ENCODE data around the gene CTDSPL.
A peak's percentile ranks its signal among the peaks of the same experiment; 100 is the strongest.

CTDSPL gene

DNA sequence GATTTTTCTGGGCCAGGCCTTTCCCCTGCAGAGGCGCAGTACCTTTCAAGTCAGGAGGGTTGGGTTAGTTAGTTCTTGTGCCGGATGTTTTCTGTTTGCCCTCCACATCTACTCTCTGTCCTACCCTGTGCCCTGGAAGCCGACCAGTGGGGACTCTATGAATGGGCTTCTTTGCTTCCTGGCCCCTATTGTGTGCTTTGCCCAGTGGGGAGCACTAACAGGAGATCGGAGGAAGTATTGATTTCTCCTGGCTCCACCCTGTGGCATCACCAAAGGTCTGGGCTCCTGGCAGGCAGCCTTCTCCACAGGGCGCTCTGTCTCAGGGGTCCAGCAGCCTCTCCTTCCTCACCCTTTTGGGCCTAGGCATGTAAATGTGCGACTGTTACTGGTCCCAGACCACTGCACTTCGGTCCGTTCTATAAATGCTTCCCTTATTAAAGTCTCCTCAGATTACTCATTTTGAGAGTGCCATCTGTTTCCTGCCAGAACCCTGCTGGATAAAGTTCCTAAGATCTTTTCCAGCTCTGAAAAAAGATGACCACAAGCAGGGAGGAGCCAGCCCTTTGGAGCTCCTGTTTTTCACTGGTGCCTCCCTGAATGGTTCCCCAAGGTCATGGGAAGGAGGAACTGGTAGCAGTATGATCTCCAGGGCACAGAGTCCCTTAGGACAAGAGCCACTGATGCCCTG is 44.5 kb downstream of the CTDSPL start:
- Mint-ChIP-seq H3K4me3 (peak overlapping the region; percentile 20), H3K27me3 (no peaks in the 10 kb centered on the region), H3K27ac (peak overlapping the region; percentile 88), H3K36me3 (ENCODE audit: low read depth) (no peaks in the 10 kb centered on the region), H3K9me3 (no peaks in the 10 kb centered on the region), H3K4me1 (ENCODE audit: low read depth) (peaks cover 74% of the 10 kb centered on the region)
- intact Hi-C loops (cut with micrococcal nuclease): no loop called here

DNA sequence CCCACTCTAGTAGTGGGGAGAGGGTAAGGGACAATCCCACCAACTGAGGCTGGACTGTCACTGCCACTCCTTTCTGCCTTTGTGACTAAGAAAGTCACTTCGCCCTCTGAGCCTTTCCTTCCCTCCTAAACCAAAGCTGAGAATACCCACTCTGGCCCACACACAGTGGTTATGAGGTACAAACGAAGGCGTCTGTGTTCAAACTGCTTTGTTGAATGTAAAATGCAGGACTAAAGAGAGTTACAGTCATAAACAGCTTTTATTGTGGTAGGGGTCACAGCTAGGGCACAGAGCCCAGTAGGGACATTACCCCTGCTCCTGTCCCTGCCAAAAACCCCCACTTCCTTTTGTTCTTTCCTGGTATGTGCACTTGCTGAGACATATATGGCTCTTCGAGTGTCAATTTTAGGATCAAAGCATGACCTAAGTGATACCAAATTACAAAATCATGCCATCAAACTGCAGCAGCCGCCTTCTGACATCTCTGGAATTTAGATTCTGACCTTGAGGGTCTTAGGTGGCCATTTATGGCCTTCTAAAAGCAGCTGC is 45.1 kb downstream of the CTDSPL start:
- intact Hi-C loops (cut with micrococcal nuclease): no loop called here
- Mint-ChIP-seq H3K27ac (peak overlapping the region; percentile 88), H3K27me3 (no peaks in the 10 kb centered on the region), H3K36me3 (ENCODE audit: low read depth) (no peaks in the 10 kb centered on the region), H3K4me1 (ENCODE audit: low read depth) (peaks cover 73% of the 10 kb centered on the region), H3K4me3 (no peak overlapping the region), H3K9me3 (no peaks in the 10 kb centered on the region)

DNA sequence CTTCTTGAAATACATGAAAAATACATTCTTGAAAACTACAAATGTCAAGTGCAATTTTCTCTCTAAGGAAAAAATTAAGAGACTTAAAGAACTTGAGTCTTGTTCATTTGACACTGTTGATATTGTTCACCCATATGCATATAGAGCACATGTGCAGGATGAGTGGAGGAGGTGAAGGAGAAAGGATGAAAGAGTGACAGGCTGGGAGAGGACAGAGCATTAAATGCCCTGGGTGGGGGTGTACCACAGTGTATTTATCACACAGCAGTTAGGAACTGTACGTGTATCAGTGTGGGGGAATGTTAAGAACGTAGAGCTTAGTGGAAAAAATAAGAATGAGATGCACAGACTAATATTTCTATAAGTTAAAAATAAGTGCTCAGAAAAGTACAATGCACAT is 45.7 kb downstream of the CTDSPL start:
- Mint-ChIP-seq H3K9me3 (no peaks in the 10 kb centered on the region), H3K4me3 (no peak overlapping the region), H3K4me1 (ENCODE audit: low read depth) (peaks cover 73% of the 10 kb centered on the region), H3K27me3 (no peaks in the 10 kb centered on the region), H3K27ac (peak overlapping the region; percentile 88), H3K36me3 (ENCODE audit: low read depth) (no peaks in the 10 kb centered on the region)
- intact Hi-C loops (cut with micrococcal nuclease): no loop called here

DNA sequence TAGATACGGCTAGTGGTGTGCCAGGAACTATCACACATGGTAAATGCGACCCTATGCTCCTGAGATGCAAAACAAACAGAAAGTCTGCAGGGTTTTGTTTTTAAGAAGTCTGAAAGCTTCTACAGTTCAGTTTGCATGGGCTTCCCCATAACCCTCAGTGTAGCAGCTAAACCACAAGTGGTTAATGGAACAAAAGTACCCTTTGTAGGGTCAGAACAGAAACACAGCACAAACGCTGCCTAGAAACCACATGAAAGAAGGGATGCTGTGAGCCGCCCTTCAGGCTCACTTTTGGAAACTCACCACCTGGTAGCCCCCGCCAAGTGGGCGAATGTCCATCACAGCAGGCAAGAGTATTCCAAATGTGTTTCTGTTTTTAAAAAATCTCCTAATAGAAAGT is 46.2 kb downstream of the CTDSPL start:
- peak overlapping the region; percentile 88 for H3K27ac Mint-ChIP-seq
- H3K9me3 Mint-ChIP-seq: no peaks in the 10 kb centered on the region
- H3K27me3 Mint-ChIP-seq: no peaks in the 10 kb centered on the region
- intact Hi-C loops (cut with micrococcal nuclease): no loop called here
- peaks cover 73% of the 10 kb centered on the region for H3K4me1 Mint-ChIP-seq (ENCODE audit: low read depth)
- H3K4me3 Mint-ChIP-seq: no peak overlapping the region
- H3K36me3 Mint-ChIP-seq (ENCODE audit: low read depth): no peaks in the 10 kb centered on the region

DNA sequence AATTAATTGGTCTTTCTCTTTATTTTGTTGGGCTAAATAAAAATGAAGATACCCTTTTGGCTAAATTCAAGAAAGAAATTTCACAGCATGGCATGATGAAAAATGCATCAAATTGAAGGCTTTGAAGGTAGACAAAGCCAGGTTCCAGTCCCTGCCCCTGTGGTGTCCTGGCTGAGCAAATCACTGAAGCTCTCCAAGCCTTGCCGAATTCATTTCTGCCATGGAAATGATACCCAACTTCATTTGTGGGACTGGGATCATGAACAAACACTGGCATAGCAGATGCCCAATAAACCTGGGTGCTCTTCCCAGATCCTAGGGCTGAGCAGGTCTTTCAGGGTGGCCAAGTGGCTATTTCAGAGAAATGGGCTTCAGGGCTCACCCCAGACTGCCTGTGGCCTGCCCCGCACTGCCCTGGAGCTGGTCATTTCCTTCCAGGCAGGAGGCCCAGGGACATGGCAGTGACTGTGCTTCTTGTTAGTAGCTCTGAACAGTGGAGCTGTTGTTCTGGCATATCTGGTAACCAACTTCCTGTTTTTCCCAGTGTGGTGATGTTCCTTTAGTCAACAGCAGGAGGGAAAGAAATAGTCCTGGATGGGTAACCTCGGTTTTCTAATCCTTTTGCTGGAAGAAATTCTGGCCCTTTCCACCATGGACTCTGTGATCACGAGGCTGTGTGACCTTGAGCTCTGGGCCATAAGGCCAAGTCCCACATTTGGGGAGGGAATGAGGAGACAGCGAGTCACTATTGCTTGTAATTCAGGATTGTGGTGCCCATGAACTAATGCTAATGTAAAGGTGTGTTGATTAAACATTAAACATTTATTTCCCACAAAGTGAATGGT is 47.6 kb downstream of the CTDSPL start:
- Mint-ChIP-seq H3K36me3 (ENCODE audit: low read depth) (no peaks in the 10 kb centered on the region), H3K27me3 (no peaks in the 10 kb centered on the region), H3K27ac (peak overlapping the region; percentile 50), H3K9me3 (no peaks in the 10 kb centered on the region), H3K4me1 (ENCODE audit: low read depth) (peaks cover 75% of the 10 kb centered on the region), H3K4me3 (no peak overlapping the region)
- intact Hi-C loops (cut with micrococcal nuclease): no loop called here

DNA sequence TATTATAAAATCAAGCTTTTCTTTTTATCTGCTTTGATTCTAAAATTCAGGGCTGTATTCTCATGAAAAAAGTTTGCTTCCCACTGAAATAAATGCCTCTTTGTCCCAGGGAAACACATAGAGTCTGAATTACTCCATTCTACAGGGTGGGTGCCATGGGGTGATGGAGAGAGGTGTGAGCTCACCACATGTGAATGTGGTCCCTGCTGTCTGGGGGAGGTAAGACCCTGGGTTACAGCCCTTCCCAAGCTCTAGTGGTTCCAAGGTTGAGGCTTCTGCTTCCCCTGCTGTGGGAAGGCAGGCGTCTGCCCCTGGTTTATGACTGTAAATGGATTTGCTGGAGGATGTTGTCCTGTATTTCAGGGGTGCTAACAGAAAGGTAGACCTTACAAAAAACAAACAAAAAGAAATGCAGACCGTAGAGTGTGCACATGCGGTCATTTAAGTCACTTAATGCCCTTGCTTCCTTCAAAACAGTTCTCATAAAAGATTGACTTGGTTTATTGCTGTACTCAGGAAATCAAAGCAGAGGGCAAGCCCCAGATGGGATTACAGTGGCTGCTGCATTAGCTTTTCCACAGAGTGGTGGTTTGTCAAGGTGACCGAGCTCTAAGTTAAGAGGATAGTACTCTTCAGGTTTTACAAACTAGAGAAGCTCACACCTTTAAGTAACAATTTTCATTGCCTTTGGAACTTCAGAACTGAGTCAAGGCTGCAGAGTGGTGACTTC is 49.2 kb downstream of the CTDSPL start:
- peaks cover 63% of the 10 kb centered on the region for H3K4me1 Mint-ChIP-seq (ENCODE audit: low read depth)
- no peaks in the 10 kb centered on the region for H3K27me3 Mint-ChIP-seq
- H3K27ac Mint-ChIP-seq: peak overlapping the region; percentile 73
- H3K36me3 Mint-ChIP-seq (ENCODE audit: low read depth): no peaks in the 10 kb centered on the region
- intact Hi-C loops (cut with micrococcal nuclease): loop anchor here (5.0 kb wide), 1 partner anchor 56 kb away; no protein-coding TSS in a partner anchor
- H3K4me3 Mint-ChIP-seq: no peak overlapping the region
- H3K9me3 Mint-ChIP-seq: no peaks in the 10 kb centered on the region

DNA sequence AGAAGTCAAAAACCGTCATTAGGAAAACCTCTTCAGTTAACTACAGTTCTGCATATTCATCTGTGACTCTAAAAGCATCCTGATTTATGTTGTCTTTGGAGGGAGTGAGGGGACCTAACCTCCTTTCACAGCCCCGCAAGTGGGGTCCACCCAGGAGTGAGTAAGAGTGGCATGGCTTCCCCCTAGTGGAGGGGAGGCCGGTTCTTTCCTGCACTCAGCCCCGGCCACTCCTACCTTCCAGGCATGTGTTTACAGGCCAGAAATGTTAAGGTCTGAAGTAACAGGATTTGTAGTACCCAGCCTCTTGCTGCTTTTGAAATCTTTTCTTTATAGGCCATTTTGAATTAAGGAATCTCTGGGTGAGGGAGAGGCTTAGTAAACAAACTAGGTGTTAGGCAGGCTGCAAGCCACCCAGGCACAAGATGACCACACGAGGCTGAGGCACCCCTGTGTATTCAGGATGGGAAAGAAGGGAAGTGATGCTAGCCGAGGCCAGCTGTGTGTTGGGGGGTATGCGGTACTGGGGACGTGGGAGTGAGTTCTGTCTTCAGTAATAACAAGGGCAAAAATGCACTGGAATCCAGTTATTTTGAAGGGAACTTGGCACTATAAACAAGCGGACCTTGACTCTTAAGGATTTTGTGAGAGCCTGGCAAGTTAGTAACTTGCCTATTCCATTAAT is 50.5 kb downstream of the CTDSPL start:
- Mint-ChIP-seq H3K4me1 (ENCODE audit: low read depth) (peaks cover 49% of the 10 kb centered on the region), H3K4me3 (no peak overlapping the region), H3K9me3 (no peaks in the 10 kb centered on the region), H3K27ac (peak overlapping the region; percentile 73), H3K36me3 (ENCODE audit: low read depth) (no peaks in the 10 kb centered on the region), H3K27me3 (no peaks in the 10 kb centered on the region)
- intact Hi-C loops (cut with micrococcal nuclease): loop anchor here (5.0 kb wide), 1 partner anchor 55 kb away; no protein-coding TSS in a partner anchor

DNA sequence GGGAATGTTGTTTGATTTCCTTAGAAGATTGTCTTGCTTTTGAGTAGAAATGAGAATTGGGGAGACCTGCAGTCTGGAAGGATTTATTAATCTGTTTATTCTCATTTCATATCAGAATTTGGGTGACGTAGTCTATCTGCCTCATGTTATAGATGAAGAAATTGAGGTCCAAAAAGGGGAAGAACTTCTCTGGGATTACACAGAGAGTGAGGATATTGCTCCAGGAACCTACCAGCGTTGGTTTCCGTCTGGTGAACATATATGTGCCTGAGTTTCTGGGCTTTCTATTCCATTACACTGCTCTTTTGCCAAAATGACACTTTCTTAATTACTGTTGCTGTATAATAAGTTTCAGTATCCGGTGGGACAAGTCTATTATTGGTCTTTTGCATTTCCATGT is 51.8 kb downstream of the CTDSPL start:
- Mint-ChIP-seq H3K9me3 (no peaks in the 10 kb centered on the region), H3K4me1 (ENCODE audit: low read depth) (peaks cover 38% of the 10 kb centered on the region), H3K36me3 (ENCODE audit: low read depth) (no peaks in the 10 kb centered on the region), H3K27ac (no peak overlapping the region), H3K27me3 (no peaks in the 10 kb centered on the region), H3K4me3 (no peak overlapping the region)
- intact Hi-C loops (cut with micrococcal nuclease): loop anchor here (5.0 kb wide), 1 partner anchor 54 kb away; no protein-coding TSS in a partner anchor

DNA sequence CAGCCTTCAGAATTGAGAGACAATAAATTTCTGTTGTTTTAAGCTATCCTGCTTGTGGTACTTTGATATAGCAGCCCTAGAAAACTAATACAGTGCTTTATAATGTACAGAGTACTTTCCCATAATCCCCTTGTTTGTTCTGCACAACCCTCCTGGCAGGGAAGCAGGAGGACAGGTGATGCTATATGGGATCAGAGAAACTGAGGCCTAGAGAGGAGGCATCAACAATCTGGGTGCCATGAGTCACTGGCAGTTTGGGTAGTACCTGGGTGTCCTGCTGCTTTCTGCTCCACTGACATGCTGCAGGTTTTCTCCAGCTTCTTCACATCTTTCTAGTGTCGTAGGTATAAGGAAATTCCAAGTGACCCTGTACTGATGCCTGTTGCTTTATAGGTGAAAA is 55.0 kb downstream of the CTDSPL start:
- Mint-ChIP-seq H3K9me3 (no peaks in the 10 kb centered on the region), H3K27ac (no peak overlapping the region), H3K36me3 (ENCODE audit: low read depth) (no peaks in the 10 kb centered on the region), H3K4me3 (no peak overlapping the region), H3K4me1 (ENCODE audit: low read depth) (peaks cover 19% of the 10 kb centered on the region), H3K27me3 (no peaks in the 10 kb centered on the region)
- intact Hi-C loops (cut with micrococcal nuclease): no loop called here

DNA sequence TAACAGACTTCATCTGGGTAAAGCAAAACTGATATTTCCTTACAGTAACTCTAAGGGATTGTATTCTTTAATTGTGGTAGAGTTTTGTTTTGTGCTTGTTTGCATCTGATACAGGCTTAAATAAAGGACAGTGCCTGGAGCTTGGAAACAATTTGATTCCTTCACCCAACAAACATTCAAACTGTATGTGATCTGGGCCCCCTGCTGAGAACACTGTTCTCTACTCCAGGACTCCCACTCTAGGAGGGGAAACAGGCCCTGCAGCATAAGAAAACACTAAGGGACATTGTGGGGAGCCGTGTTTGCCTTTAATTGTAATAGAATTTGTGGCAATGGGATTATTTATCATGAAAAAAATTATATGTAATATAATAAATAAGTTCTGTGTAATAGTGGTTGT is 56.9 kb downstream of the CTDSPL start:
- no peaks in the 10 kb centered on the region for H3K27me3 Mint-ChIP-seq
- H3K36me3 Mint-ChIP-seq (ENCODE audit: low read depth): no peaks in the 10 kb centered on the region
- intact Hi-C loops (cut with micrococcal nuclease): no loop called here
- peaks cover 10% of the 10 kb centered on the region for H3K4me1 Mint-ChIP-seq (ENCODE audit: low read depth)
- H3K4me3 Mint-ChIP-seq: no peak overlapping the region
- no peaks in the 10 kb centered on the region for H3K9me3 Mint-ChIP-seq
- no peak overlapping the region for H3K27ac Mint-ChIP-seq

DNA sequence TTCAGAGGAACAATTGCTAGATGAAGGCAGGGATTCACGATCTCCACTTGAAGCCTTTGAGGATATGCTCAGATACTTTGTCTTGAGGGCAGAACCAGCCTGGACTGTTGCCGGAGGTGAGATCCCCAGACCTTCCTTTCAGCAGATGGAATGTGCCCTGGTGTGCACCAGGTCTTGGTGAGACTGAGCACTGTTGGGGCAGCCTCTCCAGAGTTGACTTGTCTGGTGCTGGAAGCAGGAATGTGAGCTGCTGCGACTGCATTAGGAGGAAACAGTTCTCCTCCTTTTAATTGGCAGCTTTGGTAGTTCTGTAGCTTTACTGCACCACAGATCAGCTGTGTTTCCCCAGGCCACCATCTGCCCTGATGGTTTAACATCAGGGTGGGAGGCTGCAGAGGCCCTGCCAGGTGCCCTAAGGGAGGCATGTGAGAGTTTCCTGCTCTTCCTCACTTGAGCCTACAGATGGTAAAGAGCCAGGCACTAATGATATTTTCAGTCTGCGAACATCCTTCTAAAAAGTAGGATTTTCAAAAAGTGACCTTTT is 58.5 kb downstream of the CTDSPL start:
- intact Hi-C loops (cut with micrococcal nuclease): no loop called here
- H3K9me3 Mint-ChIP-seq: no peaks in the 10 kb centered on the region
- no peak overlapping the region for H3K27ac Mint-ChIP-seq
- no peak overlapping the region for H3K4me3 Mint-ChIP-seq
- H3K36me3 Mint-ChIP-seq (ENCODE audit: low read depth): no peaks in the 10 kb centered on the region
- no peaks in the 10 kb centered on the region for H3K27me3 Mint-ChIP-seq
- peaks cover 8% of the 10 kb centered on the region for H3K4me1 Mint-ChIP-seq (ENCODE audit: low read depth)

DNA sequence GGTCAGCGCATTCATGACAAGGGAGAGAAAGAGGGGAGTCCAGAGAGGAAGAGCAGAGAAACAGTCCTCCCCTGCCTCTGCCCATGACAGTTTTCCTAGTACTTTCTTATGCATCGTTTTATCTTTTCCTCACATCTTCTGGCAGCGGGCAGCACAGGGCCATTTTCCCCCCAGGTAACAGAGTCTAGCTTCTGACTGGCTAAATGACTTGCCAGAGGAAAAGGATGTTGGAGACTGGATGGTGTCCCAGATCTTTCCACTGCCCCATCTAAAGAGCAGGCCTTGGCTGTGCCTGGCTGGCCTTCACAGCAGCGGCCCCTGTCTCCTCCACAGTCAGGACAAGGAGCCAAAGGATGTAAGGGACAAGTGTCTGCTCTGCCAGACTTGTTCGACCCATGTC is 59.3 kb downstream of the CTDSPL start:
- H3K27me3 Mint-ChIP-seq: no peaks in the 10 kb centered on the region
- no peaks in the 10 kb centered on the region for H3K9me3 Mint-ChIP-seq
- intact Hi-C loops (cut with micrococcal nuclease): no loop called here
- H3K36me3 Mint-ChIP-seq (ENCODE audit: low read depth): no peaks in the 10 kb centered on the region
- no peak overlapping the region for H3K27ac Mint-ChIP-seq
- no peak overlapping the region for H3K4me3 Mint-ChIP-seq
- H3K4me1 Mint-ChIP-seq (ENCODE audit: low read depth): peaks cover 8% of the 10 kb centered on the region

Measured in dendritic cell treated with granulocyte-macrophage colony-stimulating factor and Interleukin-4, amounts not matched to agents 40 ng/mL and 50 ng/mL, for 4 days (primary cell).